Vagina (tissue), 2 donors: ENCODE data around the gene FUBP3.

Experiments used
- POLR2AphosphoS5 ChIP-seq, 2 donors: sonication (generic); formaldehyde crosslinking; IDR thresholded peaks; one replicate each; pipeline ENCODE4 v1.9.0; 2017; ENCODE audit warnings: antibody characterized with exemption in 2 of 2, mild to moderate bottlenecking in 2 of 2, low read depth in 1 of 2; ENCODE audit not compliant: insufficient read depth in 1 of 2
- TF ChIP-seq, protein P1 (sequence below), 3 experiments: fragments of 450-650 bp in 2 of 3; fragments of 200-600 bp in 1 of 3; sonication (generic) in 1 of 3; IDR thresholded peaks; one replicate each; pipeline ENCODE4 v1.5.1; 2017 to 2019; ENCODE audit warnings: antibody characterized with exemption in 3 of 3, mild to moderate bottlenecking in 2 of 3, moderate library complexity in 2 of 3

DNA sequence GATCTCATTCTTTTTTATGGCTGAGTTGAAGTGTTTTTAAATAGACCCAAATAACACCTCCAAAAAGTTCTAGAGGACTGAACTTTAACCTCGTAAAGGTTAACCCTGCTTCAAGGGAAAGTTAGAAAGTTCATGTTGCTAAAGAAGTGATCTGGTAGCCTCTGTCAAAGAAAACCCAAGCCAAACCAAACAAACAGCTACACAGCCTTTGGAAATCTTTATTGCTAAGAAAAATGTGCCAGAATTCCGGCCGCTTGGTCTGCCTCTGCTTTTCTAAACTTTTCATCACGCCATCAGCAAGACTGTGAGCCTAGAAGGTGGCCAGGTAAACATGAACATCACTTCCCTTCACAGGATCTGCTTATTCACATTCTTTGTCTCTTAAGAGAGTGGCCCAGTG lies 17.9 kb downstream of the FUBP3 start:
- TF ChIP-seq, protein P1, sequence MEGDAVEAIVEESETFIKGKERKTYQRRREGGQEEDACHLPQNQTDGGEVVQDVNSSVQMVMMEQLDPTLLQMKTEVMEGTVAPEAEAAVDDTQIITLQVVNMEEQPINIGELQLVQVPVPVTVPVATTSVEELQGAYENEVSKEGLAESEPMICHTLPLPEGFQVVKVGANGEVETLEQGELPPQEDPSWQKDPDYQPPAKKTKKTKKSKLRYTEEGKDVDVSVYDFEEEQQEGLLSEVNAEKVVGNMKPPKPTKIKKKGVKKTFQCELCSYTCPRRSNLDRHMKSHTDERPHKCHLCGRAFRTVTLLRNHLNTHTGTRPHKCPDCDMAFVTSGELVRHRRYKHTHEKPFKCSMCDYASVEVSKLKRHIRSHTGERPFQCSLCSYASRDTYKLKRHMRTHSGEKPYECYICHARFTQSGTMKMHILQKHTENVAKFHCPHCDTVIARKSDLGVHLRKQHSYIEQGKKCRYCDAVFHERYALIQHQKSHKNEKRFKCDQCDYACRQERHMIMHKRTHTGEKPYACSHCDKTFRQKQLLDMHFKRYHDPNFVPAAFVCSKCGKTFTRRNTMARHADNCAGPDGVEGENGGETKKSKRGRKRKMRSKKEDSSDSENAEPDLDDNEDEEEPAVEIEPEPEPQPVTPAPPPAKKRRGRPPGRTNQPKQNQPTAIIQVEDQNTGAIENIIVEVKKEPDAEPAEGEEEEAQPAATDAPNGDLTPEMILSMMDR (IDR thresholded peaks at IDR 0.05): no peak
- no peak for TF ChIP-seq POLR2AphosphoS5 (IDR thresholded peaks at IDR 0.05; ENCODE audit: insufficient read depth in 1 of 2, low read depth in 1 of 2)
